ENCODE results near the gene TMEM151A. TPM values are rescaled to one million over a fixed set of nuclear protein-coding genes. Genes with fewer than 3 reads are reported as not detected.
"Not testable (repeated sequence)": the region's sequence is repeated elsewhere in the genome, so short reads cannot be mapped to it uniquely, and the experiment has no call there.

The TMEM151A gene
- total RNA-seq, 1 experiment from 2014 or later: 2.9 TPM

DNA sequence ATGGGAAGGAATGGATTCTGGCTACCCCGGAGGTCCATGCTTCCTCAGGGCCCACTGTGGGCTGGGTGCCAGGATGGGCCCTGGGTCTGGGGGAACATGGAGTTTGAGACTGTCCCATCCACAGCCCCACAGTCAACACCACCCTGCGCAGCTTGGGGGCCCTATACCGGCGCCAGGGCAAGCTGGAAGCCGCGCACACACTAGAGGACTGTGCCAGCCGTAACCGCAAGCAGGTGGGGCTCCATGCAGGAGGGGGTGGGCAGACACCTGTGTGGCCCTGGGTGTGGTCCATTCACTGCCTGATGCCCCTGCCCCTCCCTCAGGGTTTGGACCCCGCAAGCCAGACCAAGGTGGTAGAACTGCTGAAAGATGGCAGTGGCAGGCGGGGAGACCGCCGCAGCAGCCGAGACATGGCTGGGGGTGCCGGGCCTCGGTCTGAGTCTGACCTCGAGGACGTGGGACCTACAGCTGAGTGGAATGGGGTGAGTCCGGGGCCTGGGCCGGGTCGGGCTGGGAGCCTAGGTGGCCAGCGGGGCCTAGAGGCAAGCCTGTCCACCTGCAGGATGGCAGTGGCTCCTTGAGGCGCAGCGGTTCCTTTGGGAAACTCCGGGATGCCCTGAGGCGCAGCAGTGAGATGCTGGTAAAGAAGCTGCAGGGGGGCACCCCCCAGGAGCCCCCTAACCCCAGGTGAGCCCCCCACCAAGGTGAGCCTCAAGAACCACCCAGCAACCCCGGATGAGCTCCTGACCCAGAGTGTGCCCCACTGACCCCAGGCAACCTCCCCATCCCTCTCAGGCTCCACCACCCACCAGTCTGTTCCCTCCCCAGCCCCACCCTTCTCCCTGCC, 25.9 kb upstream of the TMEM151A start:
- in situ Hi-C loops (cut with HindIII; ENCODE audit: low pct_unique_long_range_greater_than_20kb, low sequenced_read_pairs): no loop called here
- no peak for DNase-seq (ENCODE audit: low read depth, low spot score)

- DNase-seq (ENCODE audit: low read depth, low spot score): no peak
- in situ Hi-C loops (cut with HindIII; ENCODE audit: low pct_unique_long_range_greater_than_20kb, low sequenced_read_pairs): no loop called here
These were observed 25.2 kb upstream of the TMEM151A start for GRCh38 chr11:66266378-66267038.

DNA sequence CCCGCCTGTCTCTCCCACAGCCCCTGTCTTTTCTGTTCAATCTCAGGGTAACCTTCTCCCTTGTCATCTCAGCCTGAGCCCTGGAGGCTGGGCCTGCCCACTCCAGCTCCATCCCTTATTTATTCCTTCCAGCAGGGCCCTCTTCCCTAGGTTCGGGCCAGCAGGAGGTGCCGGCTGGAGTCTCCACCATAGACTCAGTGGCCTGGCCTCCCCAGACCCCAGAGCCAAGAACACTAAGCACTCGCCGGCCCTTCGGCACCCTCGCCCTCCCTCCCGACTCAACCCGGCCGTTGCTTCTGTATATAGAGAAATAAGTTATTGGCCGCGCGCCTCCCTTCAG, 24.7 kb upstream of the TMEM151A start:
- DNase-seq (ENCODE audit: low read depth, low spot score): no peak
- in situ Hi-C loops (cut with HindIII; ENCODE audit: low pct_unique_long_range_greater_than_20kb, low sequenced_read_pairs): no loop called here

DNA sequence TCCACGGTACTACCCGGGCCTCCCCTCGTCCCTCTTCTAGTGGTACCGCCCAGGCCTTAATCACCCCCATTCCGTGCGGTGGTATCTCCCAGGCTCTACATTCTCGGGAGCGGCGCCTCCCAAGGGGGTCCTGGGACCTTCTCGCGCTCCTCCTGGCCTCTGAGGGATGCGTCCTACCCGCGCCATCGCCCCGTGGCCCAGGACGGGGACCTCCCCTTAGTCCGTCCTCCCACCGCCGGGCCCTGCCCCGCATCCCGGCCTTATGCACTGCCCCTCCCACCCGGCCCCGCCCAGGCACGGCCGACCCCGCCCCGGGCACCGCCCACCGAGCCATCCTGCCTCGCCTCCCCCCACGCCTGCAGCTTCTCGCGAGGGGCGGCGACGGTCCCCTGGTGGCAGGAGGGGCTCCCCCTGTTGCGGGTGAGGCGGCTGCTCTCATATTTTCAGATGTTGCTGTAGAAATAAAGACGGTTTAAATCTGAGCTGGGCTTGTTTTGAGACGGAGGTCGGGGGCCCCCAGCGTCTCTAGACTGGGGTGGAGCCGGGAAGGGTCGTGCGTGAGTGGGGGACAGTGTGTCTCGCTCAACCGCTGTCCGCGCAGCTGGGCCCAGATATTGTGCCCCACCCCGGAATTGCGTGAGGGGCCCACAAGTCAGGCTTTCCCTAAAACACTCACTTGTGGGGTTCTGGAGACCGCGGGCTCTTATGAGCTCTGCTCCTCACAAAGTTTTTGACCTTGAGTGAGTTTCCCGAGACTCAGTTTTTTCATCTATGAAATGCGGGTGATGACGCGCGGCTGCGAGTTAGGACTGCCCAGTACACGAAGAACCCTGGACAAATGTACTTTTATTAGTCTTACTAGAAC, 24.1 kb upstream of the TMEM151A start:
- in situ Hi-C loops (cut with HindIII; ENCODE audit: low pct_unique_long_range_greater_than_20kb, low sequenced_read_pairs): no loop called here
- DNase-seq (ENCODE audit: low read depth, low spot score): peak; percentile 74

- DNase-seq (ENCODE audit: low read depth, low spot score): peak; percentile 98
- in situ Hi-C loops (cut with HindIII; ENCODE audit: low pct_unique_long_range_greater_than_20kb, low sequenced_read_pairs): no loop called here
These were observed 23.3 kb upstream of the TMEM151A start, which contains the start of gene RAB1B for GRCh38 chr11:66268244-66268951. Gene RAB1B, plus strand, starts transcription at chr11:66268639. Its CDS starts 41 bp downstream, at chr11:66268680.

- in situ Hi-C loops (cut with HindIII; ENCODE audit: low pct_unique_long_range_greater_than_20kb, low sequenced_read_pairs): no loop called here
- peak; percentile 14 for DNase-seq (ENCODE audit: low read depth, low spot score)
These were observed 22.5 kb upstream of the TMEM151A start for GRCh38 chr11:66268952-66269905.

DNA sequence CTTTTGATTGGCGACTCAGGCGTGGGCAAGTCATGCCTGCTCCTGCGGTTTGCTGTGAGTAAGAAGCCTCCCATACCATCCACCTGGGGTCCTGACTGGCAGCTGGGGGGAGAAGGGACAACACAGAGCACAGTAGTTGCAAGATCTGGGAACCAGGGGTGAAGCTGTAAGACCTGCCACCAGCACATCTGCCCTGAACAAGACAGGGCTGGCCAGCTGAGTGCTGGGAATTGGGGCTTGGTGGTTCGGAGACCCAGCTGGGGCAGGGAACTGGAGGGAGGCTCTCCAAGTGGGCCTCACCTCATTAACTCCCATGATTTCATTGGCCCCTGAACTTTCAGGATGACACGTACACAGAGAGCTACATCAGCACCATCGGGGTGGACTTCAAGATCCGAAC, 19.9 kb upstream of the TMEM151A start:
- in situ Hi-C loops (cut with HindIII; ENCODE audit: low pct_unique_long_range_greater_than_20kb, low sequenced_read_pairs): no loop called here
- no peak for DNase-seq (ENCODE audit: low read depth, low spot score)

DNA sequence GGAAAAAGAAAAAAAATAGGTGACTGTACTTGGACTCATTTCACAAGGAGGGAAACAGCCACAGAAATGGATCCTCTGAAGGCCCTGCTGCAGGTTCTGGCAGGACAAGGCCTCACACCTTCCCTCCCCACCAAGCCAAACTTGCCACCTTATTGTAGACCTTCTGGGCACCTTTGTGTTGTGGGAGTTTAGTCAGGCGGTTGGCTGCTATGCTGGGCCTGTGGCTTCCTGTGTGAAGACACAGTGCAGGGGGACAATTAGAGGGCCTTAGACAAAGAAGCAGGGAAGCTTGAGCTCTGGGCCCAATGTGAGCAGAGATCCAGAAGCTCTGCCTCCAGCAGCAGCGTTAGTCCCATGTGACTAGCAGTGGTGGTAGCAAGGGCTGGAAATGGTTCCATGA, 19.1 kb upstream of the TMEM151A start:
- DNase-seq (ENCODE audit: low read depth, low spot score): no peak
- in situ Hi-C loops (cut with HindIII; ENCODE audit: low pct_unique_long_range_greater_than_20kb, low sequenced_read_pairs): no loop called here

- no peak for DNase-seq (ENCODE audit: low read depth, low spot score)
- in situ Hi-C loops (cut with HindIII; ENCODE audit: low pct_unique_long_range_greater_than_20kb, low sequenced_read_pairs): no loop called here
These were observed 17.5 kb upstream of the TMEM151A start for GRCh38 chr11:66274219-66274618.

GRCh38 chr11:66275396-66275795, 16.3 kb upstream of the TMEM151A start:
- in situ Hi-C loops (cut with HindIII; ENCODE audit: low pct_unique_long_range_greater_than_20kb, low sequenced_read_pairs): no loop called here
- no peak for DNase-seq (ENCODE audit: low read depth, low spot score)

DNA sequence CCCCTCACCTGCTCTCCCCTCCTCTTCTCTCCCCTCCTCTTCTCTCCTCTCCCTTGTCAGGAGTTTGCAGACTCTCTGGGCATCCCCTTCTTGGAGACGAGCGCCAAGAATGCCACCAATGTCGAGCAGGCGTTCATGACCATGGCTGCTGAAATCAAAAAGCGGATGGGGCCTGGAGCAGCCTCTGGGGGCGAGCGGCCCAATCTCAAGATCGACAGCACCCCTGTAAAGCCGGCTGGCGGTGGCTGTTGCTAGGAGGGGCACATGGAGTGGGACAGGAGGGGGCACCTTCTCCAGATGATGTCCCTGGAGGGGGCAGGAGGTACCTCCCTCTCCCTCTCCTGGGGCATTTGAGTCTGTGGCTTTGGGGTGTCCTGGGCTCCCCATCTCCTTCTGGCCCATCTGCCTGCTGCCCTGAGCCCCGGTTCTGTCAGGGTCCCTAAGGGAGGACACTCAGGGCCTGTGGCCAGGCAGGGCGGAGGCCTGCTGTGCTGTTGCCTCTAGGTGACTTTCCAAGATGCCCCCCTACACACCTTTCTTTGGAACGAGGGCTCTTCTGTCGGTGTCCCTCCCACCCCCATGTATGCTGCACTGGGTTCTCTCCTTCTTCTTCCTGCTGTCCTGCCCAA, 15.6 kb upstream of the TMEM151A start:
- no peak for DNase-seq (ENCODE audit: low read depth, low spot score)
- in situ Hi-C loops (cut with HindIII; ENCODE audit: low pct_unique_long_range_greater_than_20kb, low sequenced_read_pairs): no loop called here

- DNase-seq (ENCODE audit: low read depth, low spot score); in situ Hi-C loops (cut with HindIII; ENCODE audit: low pct_unique_long_range_greater_than_20kb, low sequenced_read_pairs): not testable (repeated sequence)
These were observed 15.1 kb upstream of the TMEM151A start for GRCh38 chr11:66276619-66277018.

DNA sequence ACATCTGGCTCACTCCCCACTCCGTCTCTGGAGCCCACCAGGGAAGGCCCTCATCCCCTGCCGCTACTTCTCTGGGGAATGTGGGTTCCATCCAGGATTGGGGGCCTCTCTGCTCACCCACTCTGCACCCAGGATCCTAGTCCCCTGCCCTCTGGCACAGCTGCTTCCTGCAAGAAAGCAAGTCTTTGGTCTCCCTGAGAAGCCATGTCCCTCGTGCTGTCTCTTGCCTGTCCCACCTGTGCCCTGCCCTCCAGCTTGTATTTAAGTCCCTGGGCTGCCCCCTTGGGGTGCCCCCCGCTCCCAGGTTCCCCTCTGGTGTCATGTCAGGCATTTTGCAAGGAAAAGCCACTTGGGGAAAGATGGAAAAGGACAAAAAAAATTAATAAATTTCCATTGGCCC, 14.6 kb upstream of the TMEM151A start:
- DNase-seq (ENCODE audit: low read depth, low spot score); in situ Hi-C loops (cut with HindIII; ENCODE audit: low pct_unique_long_range_greater_than_20kb, low sequenced_read_pairs): not testable (repeated sequence)

DNA sequence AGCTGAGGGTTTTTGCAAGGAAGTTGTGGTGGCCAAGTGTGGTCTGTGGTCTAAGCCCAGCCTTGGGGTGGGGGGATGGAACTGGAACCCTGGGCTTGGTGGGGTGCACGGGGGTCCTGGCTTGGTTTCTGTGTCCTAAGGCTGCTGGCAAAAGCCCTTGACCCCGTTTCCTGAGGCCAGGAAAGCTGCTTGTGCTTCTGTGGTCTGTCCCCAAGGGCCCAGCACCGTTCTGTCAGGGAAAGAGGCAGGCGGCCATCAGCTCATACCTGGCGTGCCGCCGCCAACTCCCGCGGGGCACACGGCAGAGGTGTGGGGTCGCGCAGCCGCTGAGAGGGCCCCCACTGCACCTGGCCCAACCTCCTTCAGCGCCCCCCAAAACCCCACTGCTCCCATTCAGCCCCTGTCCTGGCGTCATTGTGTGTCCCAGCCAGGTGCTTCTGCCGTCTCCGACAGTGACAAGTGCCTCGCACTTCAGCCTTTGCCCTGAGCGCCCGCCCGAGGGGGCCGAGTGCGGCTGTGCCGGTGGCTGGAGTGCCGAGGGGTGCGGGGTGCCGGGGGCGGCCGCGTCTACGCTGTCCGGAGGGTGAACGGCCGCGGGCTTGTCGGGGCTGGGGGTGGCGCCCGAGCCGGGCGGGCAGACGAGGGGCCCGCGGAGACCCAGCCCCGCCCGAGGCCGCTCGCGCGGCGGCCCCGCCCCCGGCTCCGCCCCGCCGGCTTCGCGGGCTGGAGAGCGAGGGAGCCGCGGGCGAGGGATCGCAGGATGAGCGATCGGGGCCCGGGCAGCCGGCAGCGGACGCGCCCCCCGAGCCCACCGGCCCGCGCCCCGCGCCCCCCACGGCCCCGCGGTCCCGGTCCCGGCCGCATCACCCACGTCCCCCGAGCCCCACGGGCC, 14.0 kb upstream of the TMEM151A start, which contains the start of gene CNIH2:
Gene CNIH2 (plus strand): TSS at position 705 of the 892 bp plus-strand sequence. CDS start 282 bp downstream, outside the sequence.
- no peak for DNase-seq (ENCODE audit: low read depth, low spot score)
- in situ Hi-C loops (cut with HindIII; ENCODE audit: low pct_unique_long_range_greater_than_20kb, low sequenced_read_pairs): no loop called here

GRCh38 chr11:66278363-66279091, 13.2 kb upstream of the TMEM151A start:
- in situ Hi-C loops (cut with HindIII; ENCODE audit: low pct_unique_long_range_greater_than_20kb, low sequenced_read_pairs): no loop called here
- no peak for DNase-seq (ENCODE audit: low read depth, low spot score)
